Breast epithelium (tissue), 3 donors: ENCODE results near the gene ARID1B.

Experiments
- POLR2A ChIP-seq: fragments of 450-650 bp; IDR thresholded peaks from one replicate; pipeline ENCODE4 v1.6.1; 2016; ENCODE audit warnings: antibody characterized with exemption, mild to moderate bottlenecking, moderate library complexity
- TF ChIP-seq, protein P1 (sequence below), 3 donors: fragments of 450-650 bp; IDR thresholded peaks; one replicate each; pipeline ENCODE4 v1.5.1; 2016 to 2017; ENCODE audit warnings: antibody characterized with exemption in 3 of 3, mild to moderate bottlenecking in 3 of 3, moderate library complexity in 3 of 3

DNA sequence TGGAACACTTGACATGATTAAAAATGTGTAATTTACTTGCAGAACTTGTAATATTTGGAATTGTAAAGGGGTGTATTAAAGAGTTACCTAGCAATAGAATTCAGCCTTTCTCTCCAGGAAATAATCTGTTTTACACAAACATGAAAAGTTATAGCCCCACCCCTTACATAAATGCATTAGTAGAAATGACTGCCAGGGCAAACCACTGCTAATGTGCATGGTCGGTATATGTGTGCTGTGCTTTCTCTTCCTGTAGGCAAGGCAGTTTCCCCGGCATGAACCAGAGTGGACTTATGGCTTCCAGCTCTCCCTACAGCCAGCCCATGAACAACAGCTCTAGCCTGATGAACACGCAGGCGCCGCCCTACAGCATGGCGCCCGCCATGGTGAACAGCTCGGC is 389.6 kb downstream of the ARID1B start:
- TF ChIP-seq, protein P1, sequence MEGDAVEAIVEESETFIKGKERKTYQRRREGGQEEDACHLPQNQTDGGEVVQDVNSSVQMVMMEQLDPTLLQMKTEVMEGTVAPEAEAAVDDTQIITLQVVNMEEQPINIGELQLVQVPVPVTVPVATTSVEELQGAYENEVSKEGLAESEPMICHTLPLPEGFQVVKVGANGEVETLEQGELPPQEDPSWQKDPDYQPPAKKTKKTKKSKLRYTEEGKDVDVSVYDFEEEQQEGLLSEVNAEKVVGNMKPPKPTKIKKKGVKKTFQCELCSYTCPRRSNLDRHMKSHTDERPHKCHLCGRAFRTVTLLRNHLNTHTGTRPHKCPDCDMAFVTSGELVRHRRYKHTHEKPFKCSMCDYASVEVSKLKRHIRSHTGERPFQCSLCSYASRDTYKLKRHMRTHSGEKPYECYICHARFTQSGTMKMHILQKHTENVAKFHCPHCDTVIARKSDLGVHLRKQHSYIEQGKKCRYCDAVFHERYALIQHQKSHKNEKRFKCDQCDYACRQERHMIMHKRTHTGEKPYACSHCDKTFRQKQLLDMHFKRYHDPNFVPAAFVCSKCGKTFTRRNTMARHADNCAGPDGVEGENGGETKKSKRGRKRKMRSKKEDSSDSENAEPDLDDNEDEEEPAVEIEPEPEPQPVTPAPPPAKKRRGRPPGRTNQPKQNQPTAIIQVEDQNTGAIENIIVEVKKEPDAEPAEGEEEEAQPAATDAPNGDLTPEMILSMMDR (IDR thresholded peaks at IDR 0.05), result no peak
- TF ChIP-seq POLR2A, result no peak
